Nephron progenitor cell (in vitro differentiated cells): Measurements from ENCODE around the gene RAPGEF1.

Source experiments
- DNase-seq: peaks from one replicate; pipeline ENCODE4 v3.0.0; 2021
- H3K27ac Mint-ChIP-seq: 2 replicates; pipeline ENCODE4 v1.8.0; 2021; ENCODE audit warnings: mild to moderate bottlenecking, moderate library complexity, mixed read lengths
- H3K27me3 Mint-ChIP-seq: 2 replicates; pipeline ENCODE4 v1.8.0; 2021; ENCODE audit warnings: mild to moderate bottlenecking, low read depth, mixed read lengths; ENCODE audit not compliant: poor library complexity
- H3K36me3 Mint-ChIP-seq: 2 replicates; pipeline ENCODE4 v1.8.0; 2021; ENCODE audit warnings: low read depth, mixed read lengths
- H3K4me1 Mint-ChIP-seq: 2 replicates; pipeline ENCODE4 v1.8.0; 2021; ENCODE audit warnings: mixed read lengths
- H3K4me3 Mint-ChIP-seq: 2 replicates; pipeline ENCODE4 v1.8.0; 2021; ENCODE audit warnings: mild to moderate bottlenecking, moderate library complexity, mixed read lengths
- H3K9me3 Mint-ChIP-seq: 2 replicates; pipeline ENCODE4 v1.8.0; 2021; ENCODE audit warnings: mild to moderate bottlenecking, moderate library complexity, mixed read lengths
- TF ChIP-seq, protein P1 (sequence below): fragments of 200-600 bp; sonication (generic); IDR thresholded peaks from 2 replicates; pipeline ENCODE4 v1.5.0; 2021; ENCODE audit warnings: antibody characterized with exemption

Gene RAPGEF1

DNA sequence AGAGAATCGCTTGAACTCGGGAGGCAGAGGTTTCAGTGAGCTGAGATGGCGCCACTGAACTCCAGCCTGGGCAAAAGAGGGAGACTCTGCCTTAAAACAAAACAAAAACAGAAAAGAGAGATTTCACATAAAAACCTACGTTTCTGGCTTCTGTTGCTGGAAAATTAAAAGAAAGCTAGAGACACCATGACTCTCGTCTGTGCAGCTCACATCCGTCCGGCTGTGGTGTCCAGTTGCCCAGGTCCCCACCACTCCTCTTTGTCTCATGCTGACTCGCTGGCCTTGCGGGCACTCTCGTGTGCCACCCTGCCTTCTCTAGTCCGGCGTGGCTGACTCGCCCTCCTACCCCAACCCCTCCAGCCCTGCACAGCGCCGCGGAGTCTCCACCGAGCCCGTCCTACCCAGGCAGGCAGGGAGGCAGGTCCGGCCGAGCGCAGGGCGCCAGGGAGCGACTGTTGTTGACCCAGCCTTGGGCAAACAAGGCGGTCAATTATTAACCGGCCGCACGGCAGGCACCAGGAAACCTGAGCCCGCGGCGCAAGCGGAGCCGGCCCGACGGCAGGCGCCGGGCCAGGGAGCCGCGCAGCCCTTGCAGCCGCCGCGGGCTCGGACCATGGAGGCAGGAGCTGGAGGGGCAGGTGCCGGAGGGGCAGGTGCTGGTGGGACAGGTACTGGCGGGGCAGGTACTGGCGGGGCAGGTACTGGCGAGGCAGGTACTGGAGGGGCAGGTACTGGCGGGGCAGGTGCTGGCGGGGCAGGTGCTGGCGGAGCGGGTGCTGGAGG lies 194.7 kb downstream of the RAPGEF1 start, which contains the start of gene PRRT1B:
TSS of gene PRRT1B (plus strand) at position 521 of the 783 bp plus-strand sequence. CDS start at position 614, 93 bp downstream.
- Mint-ChIP-seq H3K4me3 (no peak within 1 kb of the TSS), H3K36me3 (peaks cover 11% of the 10 kb centered on the region), H3K9me3 (peaks cover 71% of the 10 kb centered on the region), H3K27ac (no peak within 1 kb of the TSS), H3K4me1 (peaks cover 9% of the 10 kb centered on the region), H3K27me3 (peaks cover 14% of the 10 kb centered on the region)
- TF ChIP-seq, protein P1, sequence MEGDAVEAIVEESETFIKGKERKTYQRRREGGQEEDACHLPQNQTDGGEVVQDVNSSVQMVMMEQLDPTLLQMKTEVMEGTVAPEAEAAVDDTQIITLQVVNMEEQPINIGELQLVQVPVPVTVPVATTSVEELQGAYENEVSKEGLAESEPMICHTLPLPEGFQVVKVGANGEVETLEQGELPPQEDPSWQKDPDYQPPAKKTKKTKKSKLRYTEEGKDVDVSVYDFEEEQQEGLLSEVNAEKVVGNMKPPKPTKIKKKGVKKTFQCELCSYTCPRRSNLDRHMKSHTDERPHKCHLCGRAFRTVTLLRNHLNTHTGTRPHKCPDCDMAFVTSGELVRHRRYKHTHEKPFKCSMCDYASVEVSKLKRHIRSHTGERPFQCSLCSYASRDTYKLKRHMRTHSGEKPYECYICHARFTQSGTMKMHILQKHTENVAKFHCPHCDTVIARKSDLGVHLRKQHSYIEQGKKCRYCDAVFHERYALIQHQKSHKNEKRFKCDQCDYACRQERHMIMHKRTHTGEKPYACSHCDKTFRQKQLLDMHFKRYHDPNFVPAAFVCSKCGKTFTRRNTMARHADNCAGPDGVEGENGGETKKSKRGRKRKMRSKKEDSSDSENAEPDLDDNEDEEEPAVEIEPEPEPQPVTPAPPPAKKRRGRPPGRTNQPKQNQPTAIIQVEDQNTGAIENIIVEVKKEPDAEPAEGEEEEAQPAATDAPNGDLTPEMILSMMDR: no peak
- no peak for DNase-seq

DNA sequence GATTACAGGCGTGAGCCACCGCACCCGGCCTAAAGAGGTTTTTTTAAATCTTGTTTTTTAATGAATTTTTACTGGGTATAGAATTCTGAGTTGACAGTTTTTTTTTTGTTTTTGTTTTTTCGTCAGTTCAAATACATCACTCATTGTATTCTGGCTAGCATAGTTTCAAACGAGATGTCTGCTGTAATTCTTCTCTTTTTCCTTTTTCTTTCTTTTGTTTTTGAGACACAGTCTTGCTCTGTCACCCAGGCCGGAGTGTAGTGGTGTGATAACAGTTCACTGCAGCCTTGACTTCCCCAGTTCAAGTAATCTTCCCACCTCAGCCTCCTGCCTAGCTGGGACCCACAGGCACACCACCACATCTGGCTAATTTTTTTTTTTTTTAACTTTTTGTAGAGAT lies 196.7 kb downstream of the RAPGEF1 start:
- H3K4me1 Mint-ChIP-seq: peaks cover 9% of the 10 kb centered on the region
- H3K27ac Mint-ChIP-seq: no peak overlapping the region
- peaks cover 14% of the 10 kb centered on the region for H3K27me3 Mint-ChIP-seq
- no peak for DNase-seq
- peaks cover 58% of the 10 kb centered on the region for H3K9me3 Mint-ChIP-seq
- no peak overlapping the region for H3K4me3 Mint-ChIP-seq
- H3K36me3 Mint-ChIP-seq: peaks cover 11% of the 10 kb centered on the region
- TF ChIP-seq, protein P1: no peak

DNA sequence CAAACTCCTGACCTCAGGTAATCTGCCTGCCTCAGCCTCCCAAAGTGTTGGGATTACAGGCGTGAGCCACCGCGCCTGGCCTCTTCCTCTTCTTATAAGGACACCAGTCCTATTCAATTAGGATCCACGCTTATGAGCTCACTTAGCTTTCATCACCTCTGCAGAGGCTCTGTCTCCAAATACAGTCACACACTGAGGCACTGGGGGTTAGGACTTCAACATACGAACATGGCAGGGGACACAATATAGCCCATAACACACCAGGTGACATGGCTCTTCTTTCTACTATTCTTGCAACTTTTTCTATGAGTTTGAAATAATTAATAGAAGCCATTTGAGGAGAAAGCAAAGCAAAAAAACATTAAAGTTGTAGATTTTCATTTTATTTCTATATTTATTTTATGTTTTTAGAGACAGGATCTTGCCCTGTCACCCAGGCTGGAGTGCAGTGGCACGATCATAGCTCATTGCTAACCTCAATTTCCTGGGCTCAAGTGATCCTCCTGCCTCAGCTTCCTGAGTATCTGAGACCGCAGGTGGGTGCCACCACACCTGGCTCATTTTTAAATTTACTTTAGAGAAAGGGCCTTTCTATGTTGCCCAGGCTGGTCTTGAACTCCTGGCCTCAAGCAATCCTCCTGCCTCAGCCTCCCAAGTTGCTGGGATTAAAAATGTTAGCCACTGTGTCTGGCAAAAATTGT lies 200.5 kb downstream of the RAPGEF1 start:
- peaks cover 57% of the 10 kb centered on the region for H3K9me3 Mint-ChIP-seq
- peaks cover 11% of the 10 kb centered on the region for H3K27me3 Mint-ChIP-seq
- H3K27ac Mint-ChIP-seq: no peak overlapping the region
- peaks cover 2% of the 10 kb centered on the region for H3K36me3 Mint-ChIP-seq
- TF ChIP-seq, protein P1: no peak
- DNase-seq: no peak
- no peak overlapping the region for H3K4me3 Mint-ChIP-seq
- H3K4me1 Mint-ChIP-seq: peaks cover 7% of the 10 kb centered on the region

DNA sequence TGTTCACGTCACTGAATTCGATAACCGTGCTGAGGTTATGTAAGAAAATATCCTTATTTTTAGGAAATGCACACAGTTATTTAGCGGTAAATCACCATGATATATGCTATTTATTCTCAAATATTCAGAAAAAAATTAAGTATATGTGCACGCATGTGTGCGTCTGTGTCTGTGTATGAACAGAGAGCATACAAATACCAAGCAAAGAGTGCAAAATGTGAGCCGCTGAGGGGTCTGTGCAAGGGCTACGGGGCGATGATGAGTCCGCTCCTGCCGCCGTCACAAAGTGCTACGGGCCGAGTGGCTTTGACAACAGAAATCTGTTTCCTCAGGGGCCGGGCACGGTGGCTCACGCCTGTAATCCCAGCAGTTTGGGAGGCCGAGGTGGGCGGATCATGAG lies 201.9 kb downstream of the RAPGEF1 start:
- Mint-ChIP-seq H3K27ac (no peak overlapping the region), H3K9me3 (peaks cover 43% of the 10 kb centered on the region), H3K27me3 (peaks cover 11% of the 10 kb centered on the region), H3K4me3 (no peak overlapping the region), H3K36me3 (no peaks in the 10 kb centered on the region), H3K4me1 (peaks cover 9% of the 10 kb centered on the region)
- TF ChIP-seq, protein P1: no peak
- DNase-seq: no peak

DNA sequence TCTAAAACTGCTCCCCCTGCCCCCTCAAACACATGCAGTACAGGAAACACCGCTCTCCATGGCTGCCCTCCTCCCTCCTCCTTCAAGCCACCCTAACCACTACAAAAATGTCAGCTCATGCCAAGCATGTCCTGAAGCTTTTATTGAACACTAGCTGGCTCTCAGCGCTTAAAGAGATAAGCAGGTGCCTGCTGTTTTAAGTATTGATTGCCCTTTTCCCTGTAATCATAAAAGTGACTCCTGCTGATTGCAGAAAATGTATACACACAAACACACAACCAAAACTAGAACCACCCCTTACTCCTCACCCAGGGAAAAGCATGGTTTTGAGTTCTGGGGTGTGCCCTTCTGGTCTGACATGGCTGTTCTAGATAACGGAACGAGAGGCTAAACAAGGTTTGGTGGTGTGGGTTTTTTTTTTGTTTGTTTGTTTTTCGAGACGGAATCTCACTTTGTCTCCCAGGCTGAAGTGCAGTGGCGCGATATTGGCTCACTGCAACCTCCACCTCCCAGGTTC lies 205.1 kb downstream of the RAPGEF1 start:
- Mint-ChIP-seq H3K27ac (no peak overlapping the region), H3K4me1 (peaks cover 24% of the 10 kb centered on the region), H3K9me3 (peaks cover 27% of the 10 kb centered on the region), H3K27me3 (peaks cover 12% of the 10 kb centered on the region), H3K4me3 (no peak overlapping the region), H3K36me3 (no peaks in the 10 kb centered on the region)
- no peak for DNase-seq
- TF ChIP-seq, protein P1: no peak
